Osteocyte (in vitro differentiated cells): ENCODE data around the gene CBLB. TPM values are rescaled to one million over a fixed set of nuclear protein-coding genes. Genes with fewer than 3 reads are reported as not detected.
A peak's percentile ranks its signal among the peaks of the same experiment; 100 is the strongest.
"Not testable (repeated sequence)": the region's sequence is repeated elsewhere in the genome, so short reads cannot be mapped to it uniquely, and the experiment has no call there.

Experiments
- DNase-seq: peaks from one replicate; pipeline ENCODE4 v3.0.0; 2021; ENCODE audit warnings: mixed read lengths; ENCODE audit not compliant: unreplicated experiment; ENCODE audit errors: extremely low spot score
- H3K27ac Mint-ChIP-seq: one replicate; pipeline ENCODE4 v1.8.0; 2021; ENCODE audit warnings: mild to moderate bottlenecking, mixed read lengths; ENCODE audit not compliant: unreplicated experiment
- H3K27me3 Mint-ChIP-seq: one replicate; pipeline ENCODE4 v1.8.0; 2021; ENCODE audit warnings: mixed read lengths; ENCODE audit not compliant: unreplicated experiment
- H3K36me3 Mint-ChIP-seq: one replicate; pipeline ENCODE4 v1.8.0; 2021; ENCODE audit warnings: mixed read lengths; ENCODE audit not compliant: unreplicated experiment
- H3K4me1 Mint-ChIP-seq: one replicate; pipeline ENCODE4 v1.8.0; 2021; ENCODE audit warnings: mixed read lengths; ENCODE audit not compliant: unreplicated experiment
- H3K4me3 Mint-ChIP-seq: one replicate; pipeline ENCODE4 v1.8.0; 2021; ENCODE audit warnings: mild to moderate bottlenecking, moderate library complexity, mixed read lengths; ENCODE audit not compliant: unreplicated experiment
- H3K9me3 Mint-ChIP-seq: one replicate; pipeline ENCODE4 v1.8.0; 2021; ENCODE audit warnings: mixed read lengths; ENCODE audit not compliant: unreplicated experiment
- total RNA-seq: library from RNA; stranded (reverse); gene quantifications from 2 replicates; pipeline ENCODE4 v1.2.1, GENCODE V29; 2021
- TF ChIP-seq, protein P1 (sequence below): fragments of 200-600 bp; sonication (generic); IDR thresholded peaks from 2 replicates; pipeline ENCODE4 v1.5.0; 2021; ENCODE audit warnings: antibody characterized with exemption, mild to moderate bottlenecking, moderate library complexity

The CBLB gene
- total RNA-seq, 1 donor from 2014 or later, result 28.8 TPM

DNA sequence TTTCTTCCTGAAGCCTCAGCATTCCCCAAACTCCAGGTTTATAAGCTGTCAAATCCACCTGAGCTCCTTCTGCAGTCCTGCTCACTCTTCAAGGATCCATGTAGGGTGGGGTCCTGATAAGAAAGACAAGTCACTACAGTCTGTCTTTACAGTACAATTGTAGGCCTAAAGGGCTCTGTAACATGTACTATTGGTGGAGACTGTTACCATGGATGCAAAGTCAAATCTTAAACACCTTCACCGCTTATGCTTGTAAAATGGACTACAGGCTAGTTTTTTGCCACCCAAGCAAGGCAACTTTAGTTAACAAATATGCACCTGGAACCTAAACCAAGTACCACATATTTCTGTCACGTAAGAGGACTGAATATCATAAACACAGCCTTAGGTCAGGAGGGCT lies 44.7 kb downstream of the CBLB start:
- peaks cover 34% of the 10 kb centered on the region for H3K4me1 Mint-ChIP-seq
- H3K9me3 Mint-ChIP-seq, result no peaks in the 10 kb centered on the region
- H3K36me3 Mint-ChIP-seq, result peaks cover 25% of the 10 kb centered on the region
- H3K27ac Mint-ChIP-seq, result peak overlapping the region; percentile 45
- no peaks in the 10 kb centered on the region for H3K27me3 Mint-ChIP-seq
- no peak for DNase-seq
- no peak overlapping the region for H3K4me3 Mint-ChIP-seq
- TF ChIP-seq, protein P1, sequence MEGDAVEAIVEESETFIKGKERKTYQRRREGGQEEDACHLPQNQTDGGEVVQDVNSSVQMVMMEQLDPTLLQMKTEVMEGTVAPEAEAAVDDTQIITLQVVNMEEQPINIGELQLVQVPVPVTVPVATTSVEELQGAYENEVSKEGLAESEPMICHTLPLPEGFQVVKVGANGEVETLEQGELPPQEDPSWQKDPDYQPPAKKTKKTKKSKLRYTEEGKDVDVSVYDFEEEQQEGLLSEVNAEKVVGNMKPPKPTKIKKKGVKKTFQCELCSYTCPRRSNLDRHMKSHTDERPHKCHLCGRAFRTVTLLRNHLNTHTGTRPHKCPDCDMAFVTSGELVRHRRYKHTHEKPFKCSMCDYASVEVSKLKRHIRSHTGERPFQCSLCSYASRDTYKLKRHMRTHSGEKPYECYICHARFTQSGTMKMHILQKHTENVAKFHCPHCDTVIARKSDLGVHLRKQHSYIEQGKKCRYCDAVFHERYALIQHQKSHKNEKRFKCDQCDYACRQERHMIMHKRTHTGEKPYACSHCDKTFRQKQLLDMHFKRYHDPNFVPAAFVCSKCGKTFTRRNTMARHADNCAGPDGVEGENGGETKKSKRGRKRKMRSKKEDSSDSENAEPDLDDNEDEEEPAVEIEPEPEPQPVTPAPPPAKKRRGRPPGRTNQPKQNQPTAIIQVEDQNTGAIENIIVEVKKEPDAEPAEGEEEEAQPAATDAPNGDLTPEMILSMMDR, result no peak

DNA sequence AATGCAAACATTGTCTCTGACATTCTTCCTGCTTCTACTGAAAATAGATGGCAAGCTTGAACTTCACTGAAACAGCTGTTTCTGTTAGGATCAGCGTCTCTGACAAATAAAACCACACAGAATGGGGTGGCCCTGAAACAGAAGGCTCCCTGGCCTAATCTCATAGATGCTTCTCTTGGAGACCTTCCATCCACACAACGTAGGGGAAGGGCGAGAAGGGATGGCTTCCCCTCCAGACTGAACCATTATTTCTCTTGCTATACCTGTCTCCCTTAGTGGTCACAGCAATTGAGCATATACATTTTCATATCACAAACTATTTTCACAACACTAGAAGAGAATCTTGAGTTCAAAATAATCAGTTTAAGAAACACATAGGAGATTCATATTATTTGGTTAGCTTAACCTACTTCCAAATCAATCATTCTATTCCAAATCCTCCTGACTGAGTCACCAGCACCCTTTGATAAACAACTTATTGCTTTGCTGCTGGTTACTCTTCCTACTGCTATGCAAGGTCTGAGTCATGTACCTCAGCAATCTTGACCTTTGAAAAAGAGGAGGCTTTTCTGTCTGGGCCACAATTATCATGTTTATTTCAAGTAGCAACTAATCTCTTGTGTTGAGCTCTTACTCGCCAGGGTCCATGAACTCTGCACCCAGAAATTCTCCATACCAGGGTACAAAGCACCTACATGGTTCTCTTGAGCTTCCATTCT lies 45.5 kb downstream of the CBLB start:
- TF ChIP-seq, protein P1, result no peak
- no peak for DNase-seq
- no peaks in the 10 kb centered on the region for H3K27me3 Mint-ChIP-seq
- H3K9me3 Mint-ChIP-seq, result no peaks in the 10 kb centered on the region
- no peak overlapping the region for H3K4me3 Mint-ChIP-seq
- peaks cover 30% of the 10 kb centered on the region for H3K4me1 Mint-ChIP-seq
- peak overlapping the region; percentile 45 for H3K27ac Mint-ChIP-seq
- H3K36me3 Mint-ChIP-seq, result peaks cover 25% of the 10 kb centered on the region

DNA sequence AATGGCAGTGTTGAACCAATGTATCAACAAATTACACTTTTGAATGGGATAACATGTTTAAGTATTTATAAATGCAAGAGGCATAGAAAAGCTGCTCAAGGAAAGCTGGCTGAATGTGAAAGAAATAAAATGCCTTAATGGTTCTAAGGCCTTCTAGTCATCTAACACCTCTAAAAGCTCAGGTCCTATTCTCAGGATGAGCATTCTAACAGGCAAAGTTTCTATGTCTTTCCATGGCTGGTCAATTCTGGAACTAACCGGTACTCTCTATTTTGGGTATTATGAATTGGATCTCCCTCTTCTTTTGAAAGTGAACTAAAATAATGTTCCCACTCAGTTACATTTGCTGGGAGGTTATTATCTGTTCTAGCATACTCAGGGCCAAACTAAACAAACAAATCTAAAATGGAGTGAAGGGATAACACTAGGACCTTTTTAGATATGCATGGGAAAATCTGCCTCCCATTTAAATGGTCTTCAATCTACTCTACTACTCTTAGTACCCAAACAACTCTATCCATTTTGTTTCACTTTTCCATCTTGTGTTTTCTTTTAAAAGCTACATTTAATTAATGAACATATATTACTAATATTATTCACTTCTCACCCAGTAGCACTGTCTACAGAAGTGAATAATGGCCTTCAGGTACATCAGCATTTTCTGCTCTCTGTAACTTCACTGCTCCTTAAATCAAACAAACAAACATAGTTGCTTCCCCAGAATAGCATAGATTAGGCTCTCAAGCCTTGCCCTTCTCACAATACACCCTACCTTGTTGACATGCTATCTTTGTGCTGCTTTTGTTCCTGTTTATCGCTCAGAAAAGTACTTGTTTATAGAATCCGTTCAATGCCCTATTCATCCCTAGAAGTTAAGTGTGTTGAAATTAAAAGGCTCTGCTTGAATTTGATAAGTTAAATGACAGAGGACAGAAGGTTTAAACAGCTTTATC lies 46.4 kb downstream of the CBLB start:
- Mint-ChIP-seq H3K4me1 (peaks cover 25% of the 10 kb centered on the region), H3K36me3 (peaks cover 24% of the 10 kb centered on the region), H3K27ac (no peak overlapping the region), H3K27me3 (no peaks in the 10 kb centered on the region), H3K4me3 (no peak overlapping the region), H3K9me3 (no peaks in the 10 kb centered on the region)
- no peak for DNase-seq
- TF ChIP-seq, protein P1, result no peak

DNA sequence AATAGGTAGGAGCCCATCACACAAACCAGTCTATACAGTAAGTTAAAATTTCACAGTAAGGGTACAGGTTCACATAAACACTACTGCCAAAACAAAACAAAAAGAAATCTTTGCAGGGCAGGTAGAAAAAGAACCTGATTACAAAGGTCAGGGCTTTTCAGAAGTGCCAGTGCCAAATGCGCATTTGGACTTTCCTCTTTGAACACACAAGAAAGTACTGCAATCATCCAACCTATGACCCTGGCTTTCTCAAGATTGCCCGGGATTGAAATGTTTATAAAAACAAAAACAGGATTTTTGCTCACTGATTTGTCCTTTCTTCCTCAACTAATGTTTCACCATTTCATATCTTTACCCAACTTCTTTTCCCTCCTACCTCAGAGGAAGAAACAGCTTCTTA lies 47.4 kb downstream of the CBLB start:
- Mint-ChIP-seq H3K36me3 (peaks cover 19% of the 10 kb centered on the region), H3K4me3 (no peak overlapping the region), H3K27me3 (no peaks in the 10 kb centered on the region), H3K9me3 (no peaks in the 10 kb centered on the region), H3K27ac (no peak overlapping the region), H3K4me1 (peaks cover 22% of the 10 kb centered on the region)
- DNase-seq, result no peak
- TF ChIP-seq, protein P1, result no peak

DNA sequence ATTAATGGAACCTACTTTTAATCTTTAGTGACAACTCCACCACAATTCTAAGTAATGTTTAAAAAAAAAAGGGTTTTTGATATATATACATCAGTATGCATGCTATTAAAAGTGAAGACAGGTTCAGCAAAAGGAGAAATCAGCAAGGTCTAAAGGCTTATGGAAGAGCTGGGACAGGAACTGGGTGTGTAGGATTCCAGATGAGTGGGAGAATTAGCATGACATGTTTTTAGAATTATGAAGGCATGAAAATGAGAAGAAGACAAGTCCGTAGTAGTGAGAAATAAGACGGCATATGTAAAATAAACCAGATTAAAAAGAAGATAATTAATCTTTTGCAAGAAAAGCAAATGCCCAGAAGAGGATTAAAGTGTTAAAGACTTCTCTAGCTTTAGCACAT lies 52.0 kb downstream of the CBLB start:
- H3K27ac Mint-ChIP-seq, result no peak overlapping the region
- H3K9me3 Mint-ChIP-seq, result peaks cover 7% of the 10 kb centered on the region
- peaks cover 6% of the 10 kb centered on the region for H3K4me1 Mint-ChIP-seq
- TF ChIP-seq, protein P1, result no peak
- H3K4me3 Mint-ChIP-seq, result no peak overlapping the region
- H3K27me3 Mint-ChIP-seq, result no peaks in the 10 kb centered on the region
- H3K36me3 Mint-ChIP-seq, result peaks cover 23% of the 10 kb centered on the region
- DNase-seq, result no peak

DNA sequence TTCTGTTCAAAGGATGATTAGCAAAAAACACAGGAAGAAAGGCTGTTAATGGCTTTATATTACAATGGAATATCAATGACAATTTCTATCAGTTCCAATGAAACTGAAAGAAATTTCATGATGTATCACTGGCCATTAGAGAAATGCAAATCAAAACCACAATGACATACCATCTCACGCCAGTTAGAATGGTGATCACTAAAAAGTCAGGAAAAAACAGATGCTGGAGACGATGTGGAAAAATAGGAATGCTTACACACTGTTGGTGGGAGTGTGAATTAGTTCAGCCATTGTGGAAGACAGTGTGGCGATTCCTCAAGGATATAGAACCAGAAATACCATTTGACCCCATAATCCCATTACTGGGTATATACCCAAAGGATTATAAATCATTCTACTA lies 53.5 kb downstream of the CBLB start:
- H3K9me3 Mint-ChIP-seq, H3K4me3 Mint-ChIP-seq, DNase-seq, H3K4me1 Mint-ChIP-seq, H3K27ac Mint-ChIP-seq, H3K27me3 Mint-ChIP-seq: not testable (repeated sequence)
- H3K36me3 Mint-ChIP-seq, result peaks cover 18% of the 10 kb centered on the region
